GM12878 (cell line): ENCODE data around the gene RGS11. TPM values are rescaled to one million over a fixed set of nuclear protein-coding genes. Genes with fewer than 3 reads are reported as not detected.

Source experiments
- ATAC-seq: fragments of 200-7000 bp; cut with Tn5 transposase; 3 replicates; pipeline ENCODE4 v1.9.1; 2020; ENCODE audit warnings: mild to moderate bottlenecking, moderate library complexity
- BruUV-seq: library from RNA; stranded (reverse); fragments of 400-500 nt; replicated peaks from 2 replicates; lab custom pipeline; 2021; lab: Mats Ljungman, UMichigan
- CTCF ChIA-PET: fragments of 300-600 bp; sonication (Branson Sonifier 250); formaldehyde crosslinking; extraction: SDS; loops from one replicate; lab custom pipeline; 2021; ENCODE audit warnings: inconsistent platforms; lab: Yijun Ruan, JAX
- POLR2A ChIA-PET: fragments of 350-600 bp; formaldehyde crosslinking; extraction: SDS; loops from one replicate; lab custom pipeline; 2021; ENCODE audit warnings: inconsistent platforms; lab: Charles Lee
- RAD21 ChIA-PET: fragments of 300-600 bp; sonication (Branson Sonifier 250); formaldehyde crosslinking; loops from one replicate; lab custom pipeline; 2023; ENCODE audit warnings: antibody characterized with exemption; ENCODE audit not compliant: unreplicated experiment; lab: Charles Lee
- SMC1A ChIA-PET: fragments of 300-600 bp; sonication (Branson Sonifier 250); formaldehyde crosslinking; loops from one replicate; lab custom pipeline; 2023; ENCODE audit not compliant: unreplicated experiment, uncharacterized antibody; lab: Charles Lee
- DNase-seq: peaks from one replicate; pipeline ENCODE4 v3.0.0-alpha.2; 2011; ENCODE audit warnings: low read depth, low spot score
- FAIRE-seq: peaks from 3 replicates; lab custom pipeline; 2011; peaks lifted over from hg19 to GRCh38; lab: Jason Lieb, UNC
- H2AFZ ChIP-seq: 2 replicates; pipeline ENCODE4 v1.6.0; 2011; ENCODE audit warnings: low read depth, low read length, control low read depth; ENCODE audit not compliant: control insufficient read depth
- H3K27ac ChIP-seq: 2 replicates; pipeline ENCODE4 v1.5.1; 2011; ENCODE audit warnings: control low read depth; ENCODE audit not compliant: control insufficient read depth, insufficient read depth
- H3K27me3 ChIP-seq, 2 experiments: replicated peaks in 1 of 2; 2 replicates each; pipeline versions ENCODE4 v1.6.0 to v1.6.1; 2011; ENCODE audit warnings: low read length in 1 of 2; ENCODE audit not compliant: control insufficient read depth in 2 of 2, insufficient read depth in 2 of 2
- H3K36me3 ChIP-seq, 2 experiments: 2 replicates each; pipeline ENCODE4 v1.5.1; 2011; ENCODE audit warnings: low read length in 1 of 2; ENCODE audit not compliant: control insufficient read depth in 2 of 2, insufficient read depth in 2 of 2
- H3K4me1 ChIP-seq: 2 replicates; pipeline ENCODE4 v1.6.1; 2011; ENCODE audit warnings: mild to moderate bottlenecking, low read length, moderate library complexity, mixed read lengths; ENCODE audit not compliant: control insufficient read depth, insufficient read depth
- H3K4me2 ChIP-seq: 2 replicates; pipeline ENCODE4 v1.6.0; 2011; ENCODE audit warnings: control low read depth; ENCODE audit not compliant: control insufficient read depth, insufficient read depth
- H3K4me3 ChIP-seq: fragments of 200-600 bp; sonication (generic); 2 replicates; pipeline ENCODE4 v1.5.1; 2016
- H3K79me2 ChIP-seq: 2 replicates; pipeline ENCODE4 v1.6.0; 2011; ENCODE audit warnings: low read length; ENCODE audit not compliant: control insufficient read depth, insufficient read depth
- H3K9ac ChIP-seq: 2 replicates; pipeline ENCODE4 v1.8.0; 2011; ENCODE audit warnings: low read length, control low read depth, mixed read lengths; ENCODE audit not compliant: control insufficient read depth, insufficient read depth
- H3K9me3 ChIP-seq: replicated peaks from 3 replicates; pipeline ENCODE4 v1.5.1; 2011; ENCODE audit warnings: mild to moderate bottlenecking, low read length; ENCODE audit not compliant: control insufficient read depth, insufficient read depth
- H4K20me1 ChIP-seq: 2 replicates; pipeline ENCODE4 v1.6.0; 2011; ENCODE audit not compliant: control insufficient read depth, insufficient read depth
- BCL3 ChIP-seq: IDR thresholded peaks from 2 replicates; pipeline ENCODE4 v1.6.1; 2011; ENCODE audit warnings: borderline replicate concordance, low read depth, mild to moderate bottlenecking, moderate library complexity, low read length; ENCODE audit not compliant: insufficient read depth, poor library complexity, severe bottlenecking
- CEBPZ ChIP-seq: fragments of 150-350 bp; IDR thresholded peaks from 2 replicates; pipeline ENCODE4 v1.6.1; 2016; ENCODE audit warnings: low read depth, low read length
- ETV6 ChIP-seq, 2 experiments: fragments of 450-650 bp in 1 of 2; IDR thresholded peaks in 1 of 2; conservative IDR thresholded peaks in 1 of 2; 2 replicates each; pipeline ENCODE4 v1.6.1; 2014; ENCODE audit warnings: antibody characterized with exemption in 1 of 2, borderline replicate concordance in 1 of 2, low read depth in 1 of 2, mild to moderate bottlenecking in 1 of 2, moderate library complexity in 1 of 2
- FOS ChIP-seq: IDR thresholded peaks from 3 replicates; pipeline ENCODE4 v1.6.1; 2011; ENCODE audit warnings: borderline replicate concordance; ENCODE audit not compliant: insufficient read length; ENCODE audit errors: extremely low read depth
- POU2F2 ChIP-seq: IDR thresholded peaks from 3 replicates; pipeline ENCODE4 v1.6.1; 2011; ENCODE audit warnings: low read depth, mild to moderate bottlenecking, low read length, borderline replicate concordance
- RAD21 ChIP-seq: IDR thresholded peaks from 2 replicates; pipeline ENCODE4 v1.6.1; 2011; ENCODE audit warnings: mild to moderate bottlenecking, low read depth, low read length, moderate library complexity; ENCODE audit not compliant: insufficient read depth
- RUNX3 ChIP-seq: IDR thresholded peaks from 2 replicates; pipeline ENCODE4 v1.6.1; 2012; ENCODE audit warnings: low read length, inconsistent platforms
- SP1 ChIP-seq: IDR thresholded peaks from one replicate; pipeline ENCODE4 v1.6.1; 2011; ENCODE audit warnings: low read depth, low read length
- ZNF217 ChIP-seq: fragments of 450-650 bp; IDR thresholded peaks from 2 replicates; pipeline ENCODE4 v1.6.1; 2017; ENCODE audit warnings: antibody characterized with exemption, mild to moderate bottlenecking
- WGBS: methylation state at CpG from one replicate; pipeline ENCODE4 v1.1.6; 2016; ENCODE audit warnings: low lambda C conversion rate; ENCODE audit not compliant: insufficient replicate concordance, insufficient coverage; ENCODE audit errors: missing lambda C conversion rate; 5-methylcytosine and 5-hydroxymethylcytosine counted together
- in situ Hi-C: fragments of 300-500 bp; cut with MboI; formaldehyde crosslinking; loops from 9 replicates; pipeline ENCODE4 v1.14.3; 2018; ENCODE audit warnings: mixed read lengths
- intact Hi-C: fragments of 100-400 bp; cut with micrococcal nuclease; formaldehyde crosslinking; loops from one replicate; pipeline ENCODE4 v1.14.2; 2022; ENCODE audit not compliant: unreplicated experiment
- polyA plus RNA-seq, 11 experiments: library from polyadenylated mRNA; depleted of rRNA in 4 of 11; unstranded in 6 of 11; stranded (reverse) in 5 of 11; fragments of >200 nt; fragmentation: Nextera tagmentation in 4 of 11; fragmentation: Illumina TruSeq in 1 of 11; extraction: Ambion mirVana in 4 of 11; extraction: Trizol in 1 of 11; gene quantifications; 1 replicate in 1 of 11; 2 replicates in 10 of 11; pipeline versions ENCODE4 v1.2.1 to v1.2.3, GENCODE V29; 2011 to 2016; ENCODE audit warnings: inconsistent platforms in 2 of 11, missing spikeins in 2 of 11, low read depth in 1 of 11
- total RNA-seq, 4 experiments: library from RNA; depleted of rRNA in 3 of 4; stranded (reverse); fragments of >200 nt in 3 of 4; fragmentation: Illumina TruSeq in 1 of 4; extraction: Trizol in 1 of 4; gene quantifications; 2 replicates each; pipeline versions ENCODE4 v1.2.1 to v1.2.3, GENCODE V29; 2013 to 2021
- TF ChIP-seq, protein P1 (sequence below): IDR thresholded peaks from 2 replicates; pipeline ENCODE4 v1.6.1; 2011; ENCODE audit warnings: mild to moderate bottlenecking, low read depth, low read length, moderate library complexity; ENCODE audit not compliant: insufficient replicate concordance

The RGS11 gene
- total and polyA plus RNA-seq, 10 of the 15 experiments (the other 5 are each of a cell fraction or from before 2014, with no cell fraction given): 0.04 TPM; not detected in 9

DNA sequence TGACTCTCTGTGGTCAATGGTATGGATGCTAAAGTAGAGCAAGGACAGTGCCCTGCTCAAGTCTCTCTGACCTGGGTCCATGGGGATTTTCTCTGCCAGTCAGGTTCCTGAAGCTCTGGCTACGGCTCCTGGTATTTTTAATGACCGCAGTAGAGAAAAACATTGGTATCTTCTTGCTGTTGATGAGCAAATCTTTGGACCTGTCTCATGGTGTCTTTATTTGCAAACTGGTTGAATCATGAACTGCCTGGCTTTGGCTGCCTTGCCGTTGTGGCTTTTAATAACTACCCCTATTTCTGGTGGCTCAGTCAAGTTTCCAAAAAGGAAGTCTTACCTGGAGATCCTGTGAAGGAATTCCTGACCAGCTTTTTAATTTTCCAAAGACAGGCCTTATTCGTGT is 32.4 kb downstream of the RGS11 start:
- no peak overlapping the region for H3K4me2 ChIP-seq
- POLR2A ChIA-PET: no interaction called here
- WGBS: 100% methylated on average over 4 of the region's 4 CpGs

More for the DNA sequence above, 32.4 kb downstream of the RGS11 start:
- H3K27ac ChIP-seq: no peak overlapping the region
- H2AFZ ChIP-seq: no peak overlapping the region
- no peaks in the 10 kb centered on the region for H3K9me3 ChIP-seq
- no TSS peak for BruUV-seq
- no peaks in the 10 kb centered on the region; a peak in 1 of 4 replicates for H3K36me3 ChIP-seq
- no peak for DNase-seq
- in situ Hi-C loops: no loop called here
- H4K20me1 ChIP-seq: no peaks in the 10 kb centered on the region
- peaks cover 23% of the 10 kb centered on the region for H3K4me1 ChIP-seq
- intact Hi-C loops: no loop called here
- no peaks in the 10 kb centered on the region for H3K27me3 ChIP-seq
- H3K9ac ChIP-seq: no peak overlapping the region
- CTCF ChIA-PET: interaction anchor here (1.8 kb wide), 1 partner anchor 8 kb away, joined by 6 read pairs; the partner anchor contains the start of gene FAM234A
- ATAC-seq: no peak
- RAD21 ChIA-PET: interaction anchor here (1.0 kb wide), 1 partner anchor 8 kb away, joined by 4 read pairs; the partner anchor contains the start of gene FAM234A
- no peak for TF ChIP-seq RUNX3
- no peak for TF ChIP-seq ZNF217
- TF ChIP-seq POU2F2: no peak
- TF ChIP-seq, protein P1, sequence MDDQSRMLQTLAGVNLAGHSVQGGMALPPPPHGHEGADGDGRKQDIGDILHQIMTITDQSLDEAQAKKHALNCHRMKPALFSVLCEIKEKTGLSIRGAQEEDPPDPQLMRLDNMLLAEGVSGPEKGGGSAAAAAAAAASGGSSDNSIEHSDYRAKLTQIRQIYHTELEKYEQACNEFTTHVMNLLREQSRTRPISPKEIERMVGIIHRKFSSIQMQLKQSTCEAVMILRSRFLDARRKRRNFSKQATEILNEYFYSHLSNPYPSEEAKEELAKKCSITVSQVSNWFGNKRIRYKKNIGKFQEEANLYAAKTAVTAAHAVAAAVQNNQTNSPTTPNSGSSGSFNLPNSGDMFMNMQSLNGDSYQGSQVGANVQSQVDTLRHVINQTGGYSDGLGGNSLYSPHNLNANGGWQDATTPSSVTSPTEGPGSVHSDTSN: peak; percentile 7
- no peak for TF ChIP-seq FOS
- peak; percentile 70 for TF ChIP-seq BCL3
- TF ChIP-seq CEBPZ: no peak
- no peak for TF ChIP-seq ETV6 (conservative IDR thresholded peaks at IDR 0.05 in 1 of 2, IDR thresholded peaks at IDR 0.05 in 1 of 2; ENCODE audit: borderline replicate concordance in 1 of 2, low read depth in 1 of 2)
- TF ChIP-seq SP1: no peak
- TF ChIP-seq RAD21: no peak
- no peak overlapping the region for H3K4me3 ChIP-seq
- H3K79me2 ChIP-seq: no peaks in the 10 kb centered on the region; the same call in 1 of the 2 replicates
- SMC1A ChIA-PET: interaction anchor here (1.1 kb wide), 2 partner anchors 10 to 14 kb away, joined by 3 to 5 read pairs; partner anchors contain the start of gene LUC7L
- no peak for FAIRE-seq
